Heart left ventricle (tissue), 16 donors: Measurements from ENCODE around the gene MRPL55. TPM values are rescaled to one million over a fixed set of nuclear protein-coding genes. Genes with fewer than 3 reads are reported as not detected.

Source experiments
- ATAC-seq, 4 donors: fragments of 200-7000 bp; cut with Tn5 transposase; one replicate each; pipeline ENCODE4 v1.9.1; 2020 to 2022; ENCODE audit warnings: moderate library complexity in 4 of 4, mild to moderate bottlenecking in 3 of 4, moderate number of reproducible peaks in 1 of 4
- DNase-seq, 5 donors: peaks; one replicate each; pipeline ENCODE4 v3.0.0-alpha.2; 2020
- H3K27ac ChIP-seq, 12 donors: fragments of 200-600 bp; sonication (generic) in 4 of 12; one replicate each; pipeline versions ENCODE4 v1.5.0 to v1.8.0; 2016 to 2022; ENCODE audit warnings: mild to moderate bottlenecking in 2 of 12
- H3K27me3 ChIP-seq, 9 donors: fragments of 200-600 bp; sonication (generic) in 2 of 9; one replicate each; pipeline versions ENCODE4 v1.5.1 to v1.8.0; 2016 to 2022; ENCODE audit warnings: mild to moderate bottlenecking in 3 of 9
- H3K36me3 ChIP-seq, 9 donors: fragments of 200-600 bp; sonication (generic) in 2 of 9; one replicate each; pipeline versions ENCODE4 v1.5.0 to v1.8.0; 2018 to 2022; ENCODE audit warnings: mild to moderate bottlenecking in 2 of 9
- H3K4me1 ChIP-seq, 12 donors: fragments of 200-600 bp; sonication (generic) in 4 of 12; one replicate each; pipeline versions ENCODE4 v1.5.0 to v1.8.0; 2016 to 2022; ENCODE audit warnings: mild to moderate bottlenecking in 3 of 12
- H3K4me3 ChIP-seq, 12 donors: fragments of 200-600 bp; sonication (generic) in 4 of 12; one replicate each; pipeline versions ENCODE4 v1.5.0 to v1.8.0; 2017 to 2022; ENCODE audit warnings: mild to moderate bottlenecking in 9 of 12, moderate library complexity in 4 of 12
- H3K9me3 ChIP-seq, 12 donors: fragments of 200-600 bp; sonication (generic) in 4 of 12; one replicate each; pipeline versions ENCODE4 v1.5.0 to v1.8.0; 2016 to 2022; ENCODE audit warnings: mild to moderate bottlenecking in 1 of 12
- POLR2A ChIP-seq, 2 donors: fragments of 450-650 bp; IDR thresholded peaks; one replicate each; pipeline ENCODE4 v1.6.1; 2017; ENCODE audit warnings: antibody characterized with exemption in 2 of 2, mild to moderate bottlenecking in 2 of 2, moderate library complexity in 2 of 2
- WGBS, 4 donors: extraction: QIAGEN DNeasy Blood & Tissue Kit in 2 of 4; methylation state at CpG; one replicate each; pipeline versions ENCODE4 v1.1.5 to v1.1.7; 2013 to 2018; 5-methylcytosine and 5-hydroxymethylcytosine counted together
- intact Hi-C, 10 donors: fragments of 100-400 bp; cut with DNase I; formaldehyde crosslinking; loops; one replicate each; pipeline versions ENCODE4 v1.11.1 to v1.14.2; 2022
- polyA plus RNA-seq, 2 donors: library from polyadenylated mRNA; stranded (reverse); fragments of 200-250 nt; gene quantifications; one replicate each; pipeline ENCODE4 v1.2.3, GENCODE V29; 2013
- total RNA-seq, 9 donors: library from RNA; depleted of rRNA in 2 of 9; stranded (reverse); fragments of >200 nt in 2 of 9; fragmentation: NEBNext Ultra II Directional in 3 of 9; extraction: Animal tissue kit (Norgen Biotek cat#: 25700) in 3 of 9; gene quantifications; one replicate each; pipeline versions ENCODE4 v1.1.0 to v1.2.4, GENCODE V29; 2016 to 2023
- TF ChIP-seq, protein P1 (sequence below), 12 donors: fragments of 200-600 bp; sonication (generic) in 4 of 12; IDR thresholded peaks; one replicate each; pipeline versions ENCODE4 v1.5.0 to v1.8.0; 2018 to 2022; ENCODE audit warnings: antibody characterized with exemption in 12 of 12, mild to moderate bottlenecking in 5 of 12
- donor health status: ischemic (EF 13 %, LVEDD 7.1; RV severe dilation, severe dysfunction).
- donor health status: healthy with polysubstance abuse.
- donor health status: DM: no; HTN: yes; CAD: no.
- donor health status: DM: no; HTN: no; CAD: no.
- donor health status: ischemic (EF 25% LVEDD 6.9; RV normal size, moderate dysfunction).
- donor health status: ischemic (EF 25% LVEDD 5.7; RV mildly dilated, moderate dysfunction).
- donor health status: healthy.
- donor health status: DM: yes; HTN: yes; CAD: no.
- donor health status: ischemic (EF 35%, LVEDD 5.7; RV mildly dilated, moderate dysfunction).
- donor health status: nonischemic (EF 11% LVEDD 7.7; RV severe dilation, severe dysfunction).
- donor health status: DM: yes; HTN: yes; CAD: no.
- donor health status: PGD.
- donor health status: ischemic (EF 29% LVEDD 5.4; RV normal size, mild dysfunction).
- donor health status: nonischemic (EF 23%, LVEDD 6.1; RV moderate dilation, normal function).

MRPL55 gene
- total and polyA plus RNA-seq, 11 donors: 35.5 to 141 (median 55.1) TPM

DNA sequence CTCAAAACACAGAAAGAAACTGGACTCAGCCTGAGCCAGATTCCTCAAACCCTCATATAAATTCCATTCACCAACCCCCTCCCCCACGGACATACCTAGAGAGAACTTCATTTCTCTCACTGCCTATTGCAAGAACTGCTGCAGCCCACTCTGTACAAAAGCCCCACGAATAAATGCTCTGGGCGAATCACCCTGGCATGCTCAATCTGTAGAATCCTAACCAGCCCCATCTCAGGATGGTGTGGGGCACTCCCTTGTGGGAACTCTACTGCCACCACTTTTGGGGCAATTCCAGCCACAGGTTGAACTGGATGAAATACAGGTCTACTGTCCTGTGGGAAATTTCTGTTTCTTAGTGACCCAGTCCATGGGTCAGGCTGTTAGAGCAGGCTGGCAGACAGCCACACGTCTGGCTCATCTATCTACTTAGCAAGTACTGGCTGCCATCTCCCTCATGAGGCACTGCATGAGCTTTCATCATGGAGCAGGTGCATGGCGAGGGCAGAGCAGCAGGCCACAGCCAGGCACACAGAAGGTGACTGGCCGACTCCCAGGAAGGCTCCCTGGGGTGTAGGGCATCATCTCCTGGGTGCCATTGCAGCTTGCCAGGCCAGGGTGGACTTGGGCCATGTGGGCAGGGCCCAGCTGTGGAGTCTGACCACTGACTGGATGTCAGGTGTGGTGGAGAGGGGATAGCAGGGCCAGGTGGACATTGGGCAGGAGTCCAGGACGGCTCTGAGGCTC, 4.4 kb downstream of the MRPL55 start:
- intact Hi-C loops: loop anchor here in 1 of 10 donors (5.0 kb wide), 1 partner anchor 63 kb away; the partner anchor contains the start of gene IBA57
- no peak for TF ChIP-seq POLR2A (IDR thresholded peaks at IDR 0.05)
- TF ChIP-seq, protein P1, sequence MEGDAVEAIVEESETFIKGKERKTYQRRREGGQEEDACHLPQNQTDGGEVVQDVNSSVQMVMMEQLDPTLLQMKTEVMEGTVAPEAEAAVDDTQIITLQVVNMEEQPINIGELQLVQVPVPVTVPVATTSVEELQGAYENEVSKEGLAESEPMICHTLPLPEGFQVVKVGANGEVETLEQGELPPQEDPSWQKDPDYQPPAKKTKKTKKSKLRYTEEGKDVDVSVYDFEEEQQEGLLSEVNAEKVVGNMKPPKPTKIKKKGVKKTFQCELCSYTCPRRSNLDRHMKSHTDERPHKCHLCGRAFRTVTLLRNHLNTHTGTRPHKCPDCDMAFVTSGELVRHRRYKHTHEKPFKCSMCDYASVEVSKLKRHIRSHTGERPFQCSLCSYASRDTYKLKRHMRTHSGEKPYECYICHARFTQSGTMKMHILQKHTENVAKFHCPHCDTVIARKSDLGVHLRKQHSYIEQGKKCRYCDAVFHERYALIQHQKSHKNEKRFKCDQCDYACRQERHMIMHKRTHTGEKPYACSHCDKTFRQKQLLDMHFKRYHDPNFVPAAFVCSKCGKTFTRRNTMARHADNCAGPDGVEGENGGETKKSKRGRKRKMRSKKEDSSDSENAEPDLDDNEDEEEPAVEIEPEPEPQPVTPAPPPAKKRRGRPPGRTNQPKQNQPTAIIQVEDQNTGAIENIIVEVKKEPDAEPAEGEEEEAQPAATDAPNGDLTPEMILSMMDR (IDR thresholded peaks at IDR 0.05): no peak
- ATAC-seq: no peak
- Histone ChIP-seq H3K27ac (peak overlapping the region in 2 of 12 donors; percentile 16 to 97), H3K4me1 (peaks cover 5 to 49% (median 33%) of the 10 kb centered on the region in 12 donors), H3K4me3 (no peak overlapping the region), H3K36me3 (peaks cover 0 to 44% (median 34%) of the 10 kb centered on the region in 9 donors), H3K27me3 (no peaks in the 10 kb centered on the region), H3K9me3 (no peaks in the 10 kb centered on the region)
- 55 to 71% (median 61%) methylated on average over 4 to 7 of the region's 7 CpGs for WGBS, 4 donors
- peak in 1 of 5 donors; percentile 30 for DNase-seq

DNA sequence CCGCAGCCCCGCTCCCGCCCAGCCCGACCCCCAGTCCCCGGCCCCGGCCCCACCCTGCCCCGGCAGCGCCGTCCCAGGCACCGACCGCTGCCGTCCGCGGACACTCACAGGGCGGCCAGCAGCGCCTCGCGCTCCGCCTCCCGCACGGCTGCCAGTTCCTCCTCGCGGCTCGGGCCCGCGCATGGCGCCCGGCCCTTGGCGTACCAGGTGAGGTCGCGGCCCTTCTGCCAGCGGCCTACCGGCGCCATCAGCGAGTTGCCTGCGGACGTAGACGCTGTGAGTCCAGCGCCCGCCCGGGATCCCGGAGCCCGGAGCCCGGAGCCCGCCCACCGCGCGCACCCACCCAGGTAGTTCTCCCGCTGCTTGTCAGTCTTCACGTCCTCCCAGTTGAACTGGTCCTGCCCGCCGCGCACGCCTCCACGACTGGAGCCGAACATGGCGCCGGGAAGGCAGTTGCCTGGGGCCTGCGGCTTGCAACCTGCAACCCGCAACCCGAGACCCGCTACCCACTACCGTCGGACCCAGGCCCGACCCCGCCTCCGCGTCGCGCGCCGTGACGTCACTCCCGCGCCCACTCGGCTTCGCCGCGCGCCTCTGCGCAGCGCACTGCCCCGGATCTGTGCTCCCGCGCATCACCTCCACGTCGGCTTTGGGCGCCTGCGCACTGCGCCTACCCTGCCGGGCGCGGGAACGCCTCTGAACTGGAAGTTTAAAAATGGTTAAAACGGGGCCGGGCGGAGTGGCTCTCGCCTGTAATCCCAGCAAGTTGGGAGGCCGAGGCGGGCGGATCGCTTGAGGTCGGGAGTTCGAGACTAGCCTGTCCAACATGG, 6.1 kb downstream of the MRPL55 start, which contains the start of gene C1orf35:
Gene C1orf35, minus strand, starts transcription at position 535 of the 830 bp plus-strand sequence. Its CDS starts 98 bp downstream, at position 437.
- Histone ChIP-seq H3K27ac (peak within 1 kb of the TSS; percentile 55 to 97 (median 89)), H3K36me3 (peaks cover 0 to 60% (median 51%) of the 10 kb centered on the region in 9 donors), H3K4me3 (peak within 1 kb of the TSS; percentile 62 to 99 (median 92)), H3K9me3 (no peaks in the 10 kb centered on the region), H3K27me3 (no peaks in the 10 kb centered on the region), H3K4me1 (peaks cover 0 to 42% (median 25%) of the 10 kb centered on the region in 12 donors)
- DNase-seq: peak; percentile 92 to 97 (median 94)
- 0 to 1% (median 0%) methylated on average over 37 to 104 of the region's 104 CpGs for WGBS, 4 donors
- TF ChIP-seq POLR2A (IDR thresholded peaks at IDR 0.05): peak in 1 of 2 donors; percentile 61
- TF ChIP-seq, protein P1 (IDR thresholded peaks at IDR 0.05): no peak
- peak; percentile 85 to 93 (median 88) for ATAC-seq
- intact Hi-C loops: loop anchor here in 1 of 10 donors (2.0 kb wide), 1 partner anchor 20 kb away; the partner anchor contains the start of gene ARF1

DNA sequence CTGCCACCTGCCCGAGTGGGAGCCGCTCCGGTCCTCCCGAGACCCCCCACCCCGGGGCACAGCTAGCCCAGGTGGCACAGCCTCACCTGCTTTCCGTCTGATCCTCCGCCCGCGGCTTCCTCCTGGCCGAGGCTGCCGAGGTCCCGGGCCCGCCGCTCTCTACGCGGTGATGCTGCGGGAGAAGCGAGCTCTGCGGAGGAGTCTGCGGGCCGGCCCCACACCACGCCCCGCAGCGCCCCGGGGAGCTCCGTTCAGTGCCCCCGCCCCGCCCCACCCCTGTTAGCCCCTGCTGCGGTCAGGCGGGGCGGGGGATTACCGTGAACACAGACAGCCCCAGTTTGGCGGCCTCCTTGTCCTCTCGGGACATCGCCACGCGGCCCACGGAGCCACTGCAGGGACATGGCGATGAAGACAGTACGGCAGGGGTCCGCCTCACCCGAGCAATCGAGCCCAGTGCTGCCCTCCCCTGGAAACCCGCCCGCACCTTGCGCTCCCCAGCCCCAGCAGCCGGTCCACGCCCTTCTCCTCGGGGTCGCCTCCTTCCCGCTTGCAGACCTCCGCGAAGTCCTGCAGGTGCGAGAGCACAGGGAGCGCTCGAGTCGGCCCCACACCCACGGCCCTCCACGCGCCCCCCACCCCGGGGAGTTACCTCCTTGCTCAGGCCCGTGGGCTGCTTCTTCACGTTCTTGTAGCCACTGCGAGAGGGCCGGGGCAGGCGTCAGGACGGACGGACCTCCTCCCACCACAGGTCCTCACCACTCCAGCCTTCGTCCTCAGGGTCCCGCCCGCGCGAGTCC, 6.9 kb downstream of the MRPL55 start:
- Histone ChIP-seq H3K9me3 (no peaks in the 10 kb centered on the region), H3K27me3 (no peaks in the 10 kb centered on the region), H3K36me3 (peaks cover 0 to 61% (median 53%) of the 10 kb centered on the region in 9 donors), H3K4me1 (peaks cover 0 to 39% (median 22%) of the 10 kb centered on the region in 12 donors), H3K4me3 (peak overlapping the region; percentile 62 to 99 (median 92)), H3K27ac (peak overlapping the region in 11 of 12 donors; percentile 82 to 97 (median 89))
- WGBS, 4 donors: 0 to 33% (median 15%) methylated on average over 17 to 73 of the region's 73 CpGs
- DNase-seq (peak in 1 of 5 donors; percentile 71), ATAC-seq (peak in 2 of 4 donors; percentile 0 to 4)
- intact Hi-C loops: loop anchor here in 1 of 10 donors (2.0 kb wide), 1 partner anchor 19 kb away; the partner anchor contains the start of gene ARF1
- TF ChIP-seq, protein P1 (IDR thresholded peaks at IDR 0.05): peak in 4 of 12 donors; percentile 11 to 21 (median 14)
- no peak for TF ChIP-seq POLR2A (IDR thresholded peaks at IDR 0.05)
